Sigmoid colon (tissue), 3 donors: ENCODE data around the gene ITPR1.

ENCODE experiments used
- POLR2A ChIP-seq, 2 donors: fragments of 450-650 bp; IDR thresholded peaks; one replicate each; pipeline ENCODE4 v1.6.1; 2016; ENCODE audit warnings: antibody characterized with exemption in 2 of 2, mild to moderate bottlenecking in 2 of 2, moderate library complexity in 2 of 2
- TF ChIP-seq, protein P1 (sequence below), 4 experiments: fragments of 450-650 bp in 3 of 4; fragments of 200-600 bp in 1 of 4; IDR thresholded peaks; one replicate each; pipeline ENCODE4 v1.5.1; 2016 to 2019; ENCODE audit warnings: antibody characterized with exemption in 4 of 4, mild to moderate bottlenecking in 3 of 4, moderate library complexity in 2 of 4

DNA sequence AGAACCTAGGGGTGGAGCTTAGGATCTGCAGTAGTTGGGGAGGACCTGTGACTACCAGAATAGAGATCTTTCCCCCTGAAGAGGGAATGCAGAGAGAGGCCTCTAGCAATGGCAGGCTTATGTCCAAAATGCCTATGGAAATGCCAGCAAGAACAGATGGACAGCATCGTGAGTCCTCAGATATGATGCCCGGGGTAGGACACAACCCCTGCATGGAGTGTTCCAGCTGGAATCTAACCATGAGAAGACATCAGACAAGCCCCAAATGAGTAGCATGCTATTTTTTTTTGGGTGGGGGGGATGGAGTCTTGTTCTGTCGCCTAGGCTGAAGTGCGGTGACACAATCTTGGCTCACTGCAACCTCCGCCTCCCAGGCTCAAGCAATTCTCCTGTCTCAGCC, 111.5 kb downstream of the ITPR1 start:
- TF ChIP-seq POLR2A (IDR thresholded peaks at IDR 0.05): no peak
- TF ChIP-seq, protein P1, sequence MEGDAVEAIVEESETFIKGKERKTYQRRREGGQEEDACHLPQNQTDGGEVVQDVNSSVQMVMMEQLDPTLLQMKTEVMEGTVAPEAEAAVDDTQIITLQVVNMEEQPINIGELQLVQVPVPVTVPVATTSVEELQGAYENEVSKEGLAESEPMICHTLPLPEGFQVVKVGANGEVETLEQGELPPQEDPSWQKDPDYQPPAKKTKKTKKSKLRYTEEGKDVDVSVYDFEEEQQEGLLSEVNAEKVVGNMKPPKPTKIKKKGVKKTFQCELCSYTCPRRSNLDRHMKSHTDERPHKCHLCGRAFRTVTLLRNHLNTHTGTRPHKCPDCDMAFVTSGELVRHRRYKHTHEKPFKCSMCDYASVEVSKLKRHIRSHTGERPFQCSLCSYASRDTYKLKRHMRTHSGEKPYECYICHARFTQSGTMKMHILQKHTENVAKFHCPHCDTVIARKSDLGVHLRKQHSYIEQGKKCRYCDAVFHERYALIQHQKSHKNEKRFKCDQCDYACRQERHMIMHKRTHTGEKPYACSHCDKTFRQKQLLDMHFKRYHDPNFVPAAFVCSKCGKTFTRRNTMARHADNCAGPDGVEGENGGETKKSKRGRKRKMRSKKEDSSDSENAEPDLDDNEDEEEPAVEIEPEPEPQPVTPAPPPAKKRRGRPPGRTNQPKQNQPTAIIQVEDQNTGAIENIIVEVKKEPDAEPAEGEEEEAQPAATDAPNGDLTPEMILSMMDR (IDR thresholded peaks at IDR 0.05): no peak
